Caco-2 (cell line): Measurements from ENCODE around the gene RBM4. TPM values are rescaled to one million over a fixed set of nuclear protein-coding genes. Genes with fewer than 3 reads are reported as not detected.
"Not testable (repeated sequence)": the region's sequence is repeated elsewhere in the genome, so short reads cannot be mapped to it uniquely, and the experiment has no call there.

Experiments
- BruUV-seq: library from RNA; stranded (reverse); fragments of 400-500 nt; replicated peaks from 2 replicates; lab custom pipeline; 2021; lab: Mats Ljungman, UMichigan
- CTCF ChIA-PET: fragments of 300-600 bp; sonication (Branson Sonifier 250); formaldehyde crosslinking; loops from one replicate; lab custom pipeline; 2022; ENCODE audit warnings: antibody characterized with exemption; lab: Charles Lee
- POLR2A ChIA-PET: fragments of 300-600 bp; sonication (Branson Sonifier 250); formaldehyde crosslinking; loops from one replicate; lab custom pipeline; 2022; ENCODE audit warnings: antibody characterized with exemption; lab: Charles Lee
- DNase-seq, 2 experiments: peaks; one replicate each; pipeline versions ENCODE4 v3.0.0 to v3.0.0-alpha.2; 2020 to 2022
- H3K27me3 ChIP-seq: replicated peaks from 2 replicates; pipeline ENCODE4 v1.6.0; 2011; ENCODE audit warnings: low read length; ENCODE audit not compliant: control insufficient read depth, insufficient read depth
- H3K36me3 ChIP-seq: 2 replicates; pipeline ENCODE4 v1.5.1; 2011; ENCODE audit warnings: low read length; ENCODE audit not compliant: control insufficient read depth, insufficient read depth
- H3K4me1 ChIP-seq: fragments of 250-450 bp; sonication (Bioruptor Pico); 2 replicates; pipeline ENCODE4 v1.5.1; 2020; ENCODE audit warnings: mild to moderate bottlenecking
- H3K4me3 ChIP-seq: 2 replicates; pipeline ENCODE4 v1.5.1; 2011; ENCODE audit warnings: low read depth, mild to moderate bottlenecking, control low read depth, low read length
- H3K9me3 ChIP-seq: fragments of 250-450 bp; sonication (Bioruptor Pico); 2 replicates; pipeline ENCODE4 v1.5.1; 2020; ENCODE audit warnings: mild to moderate bottlenecking, moderate library complexity
- H3K27ac Mint-ChIP-seq: one replicate; pipeline ENCODE4 v1.8.0; 2022; ENCODE audit warnings: mixed read lengths; ENCODE audit not compliant: unreplicated experiment
- H3K27me3 Mint-ChIP-seq: one replicate; pipeline ENCODE4 v1.8.0; 2022; ENCODE audit warnings: mixed read lengths; ENCODE audit not compliant: insufficient read depth, unreplicated experiment
- H3K36me3 Mint-ChIP-seq: one replicate; pipeline ENCODE4 v1.8.0; 2022; ENCODE audit warnings: mild to moderate bottlenecking, mixed read lengths; ENCODE audit not compliant: insufficient read depth, unreplicated experiment
- H3K4me1 Mint-ChIP-seq: one replicate; pipeline ENCODE4 v1.8.0; 2022; ENCODE audit warnings: low read depth, mixed read lengths; ENCODE audit not compliant: unreplicated experiment
- H3K4me3 Mint-ChIP-seq: one replicate; pipeline ENCODE4 v1.8.0; 2022; ENCODE audit warnings: mild to moderate bottlenecking, moderate library complexity, mixed read lengths; ENCODE audit not compliant: unreplicated experiment
- H3K9me3 Mint-ChIP-seq: one replicate; pipeline ENCODE4 v1.8.0; 2022; ENCODE audit warnings: mixed read lengths; ENCODE audit not compliant: unreplicated experiment
- CTCF ChIP-seq, 2 experiments: fragments of 200-600 bp in 1 of 2; IDR thresholded peaks; 1 replicate in 1 of 2; 2 replicates in 1 of 2; pipeline versions ENCODE4 v1.5.1 to v1.8.0; 2011 to 2022; ENCODE audit warnings: antibody characterized with exemption in 1 of 2, control low read depth in 1 of 2, inconsistent platforms in 1 of 2, low read depth in 1 of 2, low read length in 1 of 2, mild to moderate bottlenecking in 1 of 2, moderate library complexity in 1 of 2; ENCODE audit not compliant: insufficient read depth in 1 of 2, severe bottlenecking in 1 of 2, unreplicated experiment in 1 of 2
- intact Hi-C: fragments of 100-400 bp; cut with micrococcal nuclease; formaldehyde crosslinking; loops from one replicate; pipeline ENCODE4 v1.10.0; 2022; ENCODE audit not compliant: unreplicated experiment
- total RNA-seq: library from RNA; stranded (reverse); gene quantifications from 2 replicates; pipeline ENCODE4 v1.2.3, GENCODE V29; 2022

Gene RBM4
- total RNA-seq, 1 experiment from 2014 or later: 257 TPM

- DNase-seq: no peak
- Mint-ChIP-seq H3K27ac (no peak overlapping the region), H3K36me3 (peaks cover 29% of the 10 kb centered on the region), H3K27me3 (no peaks in the 10 kb centered on the region), H3K4me3 (no peak overlapping the region), H3K4me1 (no peaks in the 10 kb centered on the region), H3K9me3 (no peaks in the 10 kb centered on the region)
- H3K4me1 ChIP-seq: no peaks in the 10 kb centered on the region
- no peak overlapping the region for H3K4me3 ChIP-seq
- BruUV-seq: no TSS peak
- no peaks in the 10 kb centered on the region for H3K9me3 ChIP-seq
- intact Hi-C loops: no loop called here
- H3K36me3 ChIP-seq: 0 out of 2 replicates have a peak, but pooled peaks cover 1% of the 10 kb centered on the region
- ChIA-PET CTCF (interaction anchor here (0.8 kb wide), 1 partner anchor 56 kb away, joined by 4 read pairs; no protein-coding TSS in a partner anchor), POLR2A (no interaction called here)
- no peaks in the 10 kb centered on the region for H3K27me3 ChIP-seq
- no peak for TF ChIP-seq CTCF (IDR thresholded peaks at IDR 0.05; ENCODE audit: insufficient read depth in 1 of 2, low read depth in 1 of 2, low read length in 1 of 2, severe bottlenecking in 1 of 2, unreplicated experiment in 1 of 2)
These were observed 34.3 kb upstream of the RBM4 start for GRCh38 chr11:66604155-66604554.

- ChIA-PET CTCF (interaction anchor here (1.7 kb wide), 1 partner anchor 14 kb away, joined by 6 read pairs; the partner anchor contains the start of genes CCDC87 and CCS), POLR2A (interaction anchor here (0.7 to 1.3 kb wide), 2 partner anchors 9 to 72 kb away, joined by 3 to 5 read pairs; no protein-coding TSS in a partner anchor)
- H3K4me1 Mint-ChIP-seq, H3K27me3 Mint-ChIP-seq, BruUV-seq, H3K4me3 ChIP-seq, H3K9me3 ChIP-seq, H3K27me3 ChIP-seq, H3K4me1 ChIP-seq, intact Hi-C loops, H3K4me3 Mint-ChIP-seq, H3K9me3 Mint-ChIP-seq, H3K36me3 ChIP-seq, H3K27ac Mint-ChIP-seq, DNase-seq: not testable (repeated sequence)
- H3K36me3 Mint-ChIP-seq: peaks cover 20% of the 10 kb centered on the region
These were observed 31.9 kb upstream of the RBM4 start for GRCh38 chr11:66606608-66607007.

GRCh38 chr11:66607126-66607834 is 31.2 kb upstream of the RBM4 start:
- POLR2A ChIA-PET: interaction anchor here (0.7 kb wide), 1 partner anchor 72 kb away, joined by 3 read pairs; no protein-coding TSS in a partner anchor
- Histone ChIP-seq H3K27me3 (no peaks in the 10 kb centered on the region), H3K9me3 (no peaks in the 10 kb centered on the region), H3K4me1 (no peaks in the 10 kb centered on the region), H3K36me3 (0 out of 2 replicates have a peak, but pooled peaks cover 1% of the 10 kb centered on the region), H3K4me3 (no peak overlapping the region)
- no peak overlapping the region for H3K4me3 Mint-ChIP-seq
- CTCF ChIA-PET: interaction anchor here (1.0 to 1.7 kb wide), 2 partner anchors 9 to 15 kb away, joined by 4 to 6 read pairs; partner anchors contain the start of genes CCDC87, CCS and RBM14
- no peak for DNase-seq
- H3K4me1 Mint-ChIP-seq: no peaks in the 10 kb centered on the region
- H3K27ac Mint-ChIP-seq: no peak overlapping the region
- H3K27me3 Mint-ChIP-seq: no peaks in the 10 kb centered on the region
- peaks cover 14% of the 10 kb centered on the region for H3K36me3 Mint-ChIP-seq
- no TSS peak for BruUV-seq
- no peak for TF ChIP-seq CTCF (IDR thresholded peaks at IDR 0.05; ENCODE audit: insufficient read depth in 1 of 2, low read depth in 1 of 2, low read length in 1 of 2, severe bottlenecking in 1 of 2, unreplicated experiment in 1 of 2)
- no peaks in the 10 kb centered on the region for H3K9me3 Mint-ChIP-seq
- intact Hi-C loops: no loop called here
